Mesothelial cell of epicardium (in vitro differentiated cells): Measurements from ENCODE around the gene CENPA. TPM values are rescaled to one million over a fixed set of nuclear protein-coding genes. Genes with fewer than 3 reads are reported as not detected.
A peak's percentile ranks its signal among the peaks of the same experiment; 100 is the strongest.

Experiments used
- DNase-seq, 2 experiments: peaks; one replicate each; pipeline ENCODE4 v3.0.0; 2021; ENCODE audit warnings: low spot score in 2 of 2; ENCODE audit not compliant: unreplicated experiment in 2 of 2
- H3K27ac Mint-ChIP-seq: 2 replicates; pipeline ENCODE4 v1.8.0; 2021; ENCODE audit warnings: mixed read lengths
- H3K27me3 Mint-ChIP-seq: 2 replicates; pipeline ENCODE4 v1.8.0; 2021; ENCODE audit warnings: low read depth, mixed read lengths
- H3K36me3 Mint-ChIP-seq: 2 replicates; pipeline ENCODE4 v1.8.0; 2021; ENCODE audit warnings: mixed read lengths
- H3K4me1 Mint-ChIP-seq: 2 replicates; pipeline ENCODE4 v1.8.0; 2021; ENCODE audit warnings: mixed read lengths
- H3K4me3 Mint-ChIP-seq: 2 replicates; pipeline ENCODE4 v1.8.0; 2021; ENCODE audit warnings: mild to moderate bottlenecking, moderate library complexity, mixed read lengths
- H3K9me3 Mint-ChIP-seq: 2 replicates; pipeline ENCODE4 v1.8.0; 2021; ENCODE audit warnings: mixed read lengths
- total RNA-seq: library from RNA; stranded (reverse); gene quantifications from 3 replicates; pipeline ENCODE4 v1.2.1, GENCODE V29; 2021
- TF ChIP-seq, protein P1 (sequence below): fragments of 200-600 bp; sonication (generic); IDR thresholded peaks from one replicate; pipeline ENCODE4 v1.5.0; 2021; ENCODE audit warnings: antibody characterized with exemption; ENCODE audit not compliant: unreplicated experiment

CENPA gene
- total RNA-seq, 1 donor from 2014 or later, result 9.2 TPM

DNA sequence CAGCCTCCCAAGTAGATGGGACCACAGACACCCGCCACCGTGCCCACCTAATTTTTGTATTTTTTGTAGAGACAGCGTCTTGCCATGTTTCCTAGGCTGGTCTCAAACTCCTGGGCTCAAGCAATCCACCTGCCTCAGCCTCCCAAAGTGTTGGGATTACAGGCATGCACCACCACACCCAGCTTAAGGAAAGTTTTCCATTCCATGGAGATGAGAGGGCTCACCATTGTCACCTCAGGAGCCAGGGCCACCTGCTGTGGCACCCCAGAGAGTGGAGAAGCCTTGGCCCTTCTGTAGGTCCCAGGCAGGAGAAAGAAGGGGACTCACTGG lies 17.1 kb upstream of the CENPA start:
- TF ChIP-seq, protein P1, sequence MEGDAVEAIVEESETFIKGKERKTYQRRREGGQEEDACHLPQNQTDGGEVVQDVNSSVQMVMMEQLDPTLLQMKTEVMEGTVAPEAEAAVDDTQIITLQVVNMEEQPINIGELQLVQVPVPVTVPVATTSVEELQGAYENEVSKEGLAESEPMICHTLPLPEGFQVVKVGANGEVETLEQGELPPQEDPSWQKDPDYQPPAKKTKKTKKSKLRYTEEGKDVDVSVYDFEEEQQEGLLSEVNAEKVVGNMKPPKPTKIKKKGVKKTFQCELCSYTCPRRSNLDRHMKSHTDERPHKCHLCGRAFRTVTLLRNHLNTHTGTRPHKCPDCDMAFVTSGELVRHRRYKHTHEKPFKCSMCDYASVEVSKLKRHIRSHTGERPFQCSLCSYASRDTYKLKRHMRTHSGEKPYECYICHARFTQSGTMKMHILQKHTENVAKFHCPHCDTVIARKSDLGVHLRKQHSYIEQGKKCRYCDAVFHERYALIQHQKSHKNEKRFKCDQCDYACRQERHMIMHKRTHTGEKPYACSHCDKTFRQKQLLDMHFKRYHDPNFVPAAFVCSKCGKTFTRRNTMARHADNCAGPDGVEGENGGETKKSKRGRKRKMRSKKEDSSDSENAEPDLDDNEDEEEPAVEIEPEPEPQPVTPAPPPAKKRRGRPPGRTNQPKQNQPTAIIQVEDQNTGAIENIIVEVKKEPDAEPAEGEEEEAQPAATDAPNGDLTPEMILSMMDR, result no peak
- no peak overlapping the region for H3K4me3 Mint-ChIP-seq
- H3K27me3 Mint-ChIP-seq, result no peaks in the 10 kb centered on the region
- H3K9me3 Mint-ChIP-seq, result no peaks in the 10 kb centered on the region
- DNase-seq, result no peak
- no peaks in the 10 kb centered on the region for H3K36me3 Mint-ChIP-seq
- H3K27ac Mint-ChIP-seq, result no peak overlapping the region
- H3K4me1 Mint-ChIP-seq, result peaks cover 27% of the 10 kb centered on the region

DNA sequence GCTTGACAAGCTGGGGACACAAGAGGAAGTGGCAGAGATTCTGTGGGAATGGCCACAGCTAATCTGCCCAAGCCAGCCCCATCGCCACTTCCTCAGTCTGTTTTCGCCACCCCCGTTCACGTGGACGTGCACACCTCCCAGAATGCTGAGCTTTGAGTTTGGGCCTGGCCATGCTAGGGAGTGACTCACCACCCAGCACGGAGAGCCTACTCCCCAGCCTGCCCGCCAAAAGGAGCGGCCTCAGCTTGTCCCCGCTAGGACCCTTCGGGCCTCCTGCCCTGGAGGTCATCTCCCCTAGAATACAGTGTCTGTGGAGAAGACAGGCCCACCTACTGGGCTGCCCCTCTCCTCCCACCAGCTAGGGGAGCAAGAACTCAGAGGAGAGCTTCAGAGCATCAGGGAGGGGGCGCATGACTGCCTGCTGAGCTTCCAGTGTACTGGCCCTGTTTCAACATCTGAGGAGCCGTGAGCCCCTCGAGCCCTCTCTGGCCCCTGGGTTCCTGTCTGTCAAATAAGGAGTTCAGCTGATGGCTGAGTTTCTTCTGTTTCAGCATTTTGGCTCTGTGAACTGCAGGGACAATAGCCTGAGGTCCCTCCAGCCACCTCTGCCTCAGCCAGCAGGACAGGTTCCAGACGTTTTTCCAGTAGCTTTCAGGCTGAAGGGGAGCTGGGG lies 16.6 kb upstream of the CENPA start:
- Mint-ChIP-seq H3K27me3 (no peaks in the 10 kb centered on the region), H3K4me3 (no peak overlapping the region), H3K4me1 (peaks cover 27% of the 10 kb centered on the region), H3K27ac (peak overlapping the region; percentile 61), H3K9me3 (no peaks in the 10 kb centered on the region), H3K36me3 (no peaks in the 10 kb centered on the region)
- TF ChIP-seq, protein P1, result no peak
- no peak for DNase-seq

DNA sequence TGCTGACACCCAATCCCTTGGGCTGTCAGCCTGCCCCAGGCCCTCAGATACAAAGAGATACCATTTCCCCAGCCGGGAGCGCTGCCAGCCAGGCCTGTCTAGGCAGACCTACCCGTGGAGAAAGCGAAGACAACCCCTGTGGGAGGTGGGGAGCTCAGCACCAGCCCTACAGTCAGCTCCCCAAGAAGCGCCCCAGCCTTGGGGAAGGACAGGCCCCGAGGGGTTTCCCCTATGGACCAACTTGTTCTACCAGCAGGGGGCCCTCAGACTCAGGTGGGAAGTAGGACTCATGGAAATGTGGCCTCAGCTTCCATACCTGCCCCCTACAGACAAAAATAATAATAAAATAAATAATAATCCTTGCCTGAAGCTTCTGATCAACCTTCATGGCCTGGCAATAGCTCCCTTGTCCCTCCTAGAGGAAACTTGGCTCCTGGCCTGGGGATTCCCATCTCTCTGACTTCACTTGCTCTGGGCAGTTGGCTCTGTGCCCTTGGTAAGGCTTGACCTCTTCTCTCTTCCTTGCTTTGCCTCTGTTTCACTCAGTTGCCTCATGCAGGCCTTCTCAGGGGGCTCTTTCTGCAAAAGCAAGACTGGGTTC lies 14.8 kb upstream of the CENPA start:
- no peak for DNase-seq
- no peak overlapping the region for H3K27ac Mint-ChIP-seq
- H3K36me3 Mint-ChIP-seq, result peaks cover under 1% of the 10 kb centered on the region
- TF ChIP-seq, protein P1, result peak; percentile 34
- H3K9me3 Mint-ChIP-seq, result no peaks in the 10 kb centered on the region
- H3K27me3 Mint-ChIP-seq, result no peaks in the 10 kb centered on the region
- H3K4me3 Mint-ChIP-seq, result no peak overlapping the region
- peaks cover 12% of the 10 kb centered on the region for H3K4me1 Mint-ChIP-seq

DNA sequence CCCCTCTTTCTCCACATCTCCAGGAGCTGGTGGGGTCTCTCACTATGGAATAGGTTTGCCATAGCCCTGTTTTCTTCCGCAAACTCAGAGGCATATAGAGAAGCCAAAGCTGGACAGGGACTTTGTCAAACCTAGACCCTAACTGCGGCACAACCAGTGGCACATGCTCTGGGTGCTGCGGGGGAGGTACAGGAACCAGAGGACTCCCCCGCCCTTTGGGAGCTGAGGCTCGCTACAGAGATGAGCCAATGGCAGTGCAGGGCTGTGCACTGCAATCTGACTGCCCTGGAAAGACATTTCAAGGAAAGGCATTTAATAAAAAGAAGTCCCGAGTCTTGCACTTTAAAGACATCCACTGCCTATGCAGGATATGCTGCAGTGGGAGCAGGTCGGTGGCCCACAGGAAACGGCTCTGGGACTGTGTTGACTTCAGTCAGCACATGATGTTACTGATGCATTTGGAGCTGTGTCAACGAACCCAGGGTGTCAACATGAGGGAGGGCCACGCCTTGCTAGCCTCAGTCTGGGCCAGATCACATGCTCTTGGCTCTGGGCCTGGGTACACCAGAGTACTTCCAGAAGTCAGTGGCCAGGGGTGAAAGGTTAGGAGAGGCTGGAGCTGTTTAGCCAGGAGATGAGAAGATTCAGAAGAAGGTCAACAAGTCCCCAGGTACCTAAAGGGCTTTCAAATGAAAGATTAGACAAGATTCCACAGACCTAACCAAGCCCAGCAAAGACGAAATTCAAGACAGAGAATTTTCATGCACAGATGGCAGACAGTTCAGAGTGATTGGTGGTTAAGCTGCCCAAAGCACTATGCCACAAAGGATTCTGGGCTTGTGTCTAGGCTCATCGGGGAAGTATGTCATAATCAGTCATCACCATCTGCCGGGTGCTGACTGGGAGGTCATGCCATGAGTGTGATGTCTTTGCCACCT lies 13.5 kb upstream of the CENPA start:
- DNase-seq, result no peak
- TF ChIP-seq, protein P1, result no peak
- Mint-ChIP-seq H3K27ac (peak overlapping the region; percentile 23), H3K4me1 (peaks cover 12% of the 10 kb centered on the region), H3K36me3 (peaks cover 6% of the 10 kb centered on the region), H3K27me3 (no peaks in the 10 kb centered on the region), H3K4me3 (no peak overlapping the region), H3K9me3 (no peaks in the 10 kb centered on the region)

DNA sequence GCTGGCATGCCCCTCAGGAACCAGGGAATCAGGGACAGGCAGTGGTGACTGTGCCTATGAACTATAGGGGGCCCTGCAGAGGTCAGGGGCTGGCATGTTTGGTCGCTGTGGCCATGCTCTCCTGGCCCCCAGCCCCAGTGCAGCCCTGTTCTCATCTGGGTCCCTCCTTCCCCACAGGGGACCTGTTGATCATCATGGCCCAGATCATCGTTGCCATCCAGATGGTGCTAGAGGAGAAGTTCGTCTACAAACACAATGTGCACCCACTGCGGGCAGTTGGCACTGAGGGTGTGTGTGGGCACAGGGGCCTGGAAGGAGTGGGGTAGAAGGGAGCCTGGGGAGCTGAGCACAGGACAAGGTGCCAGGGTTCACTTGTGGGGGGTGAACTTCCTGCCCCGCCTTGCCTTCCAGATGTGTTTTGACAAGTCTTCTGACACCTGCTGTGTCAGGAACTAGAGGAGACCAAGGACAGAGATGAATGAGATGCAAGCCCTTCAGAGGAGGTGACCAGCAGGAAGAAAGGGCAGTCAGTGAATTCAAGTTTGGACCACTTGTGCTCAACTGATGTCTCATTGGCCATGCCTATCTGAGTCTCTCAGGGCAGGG lies 9.6 kb upstream of the CENPA start:
- DNase-seq, result no peak
- Mint-ChIP-seq H3K4me1 (peaks cover 4% of the 10 kb centered on the region), H3K27ac (no peak overlapping the region), H3K27me3 (no peaks in the 10 kb centered on the region), H3K9me3 (no peaks in the 10 kb centered on the region), H3K36me3 (peaks cover 22% of the 10 kb centered on the region), H3K4me3 (no peak overlapping the region)
- TF ChIP-seq, protein P1, result no peak
